ENCODE results near the gene LHX3.

The LHX3 gene

GRCh38 chr9:136222906-136223285 is 18.0 kb upstream of the LHX3 start:
- no peak for DNase-seq (ENCODE audit: low read depth)
- Histone ChIP-seq H3K4me1 (ENCODE audit: control insufficient read depth, insufficient read depth, low read length) (no peaks in the 10 kb centered on the region), H3K27me3 (replicated peaks; ENCODE audit: control insufficient read depth, insufficient read depth, low read length) (no peaks in the 10 kb centered on the region), H3K4me3 (ENCODE audit: low read length) (no peak overlapping the region), H3K36me3 (ENCODE audit: control insufficient read depth, insufficient read depth, low read length, severe bottlenecking) (peaks cover 16% of the 10 kb centered on the region), H3K9ac (ENCODE audit: low read length) (no peak overlapping the region), H3K9me3 (ENCODE audit: control insufficient read depth, low read length) (no peaks in the 10 kb centered on the region)

GRCh38 chr9:136222166-136222905 is 17.4 kb upstream of the LHX3 start:
- DNase-seq (ENCODE audit: low read depth), result no peak
- no peaks in the 10 kb centered on the region for H3K4me1 ChIP-seq (ENCODE audit: control insufficient read depth, insufficient read depth, low read length)
- no peaks in the 10 kb centered on the region for H3K9me3 ChIP-seq (ENCODE audit: control insufficient read depth, low read length)
- H3K27me3 ChIP-seq (replicated peaks; ENCODE audit: control insufficient read depth, insufficient read depth, low read length), result no peaks in the 10 kb centered on the region
- no peak overlapping the region for H3K4me3 ChIP-seq (ENCODE audit: low read length)
- H3K36me3 ChIP-seq (ENCODE audit: control insufficient read depth, insufficient read depth, low read length, severe bottlenecking), result peaks cover 16% of the 10 kb centered on the region
- no peak overlapping the region for H3K9ac ChIP-seq (ENCODE audit: low read length)

- Histone ChIP-seq H3K4me3 (ENCODE audit: low read length) (no peak overlapping the region), H3K9me3 (ENCODE audit: control insufficient read depth, low read length) (no peaks in the 10 kb centered on the region), H3K9ac (ENCODE audit: low read length) (no peak overlapping the region), H3K36me3 (ENCODE audit: control insufficient read depth, insufficient read depth, low read length, severe bottlenecking) (peaks cover 17% of the 10 kb centered on the region), H3K4me1 (ENCODE audit: control insufficient read depth, insufficient read depth, low read length) (no peaks in the 10 kb centered on the region), H3K27me3 (replicated peaks; ENCODE audit: control insufficient read depth, insufficient read depth, low read length) (no peaks in the 10 kb centered on the region)
- no peak for DNase-seq (ENCODE audit: low read depth)
Observed at GRCh38 chr9:136220017-136220729, 15.2 kb upstream of the LHX3 start.

GRCh38 chr9:136219276-136219675 is 14.3 kb upstream of the LHX3 start:
- Histone ChIP-seq H3K9me3 (ENCODE audit: control insufficient read depth, low read length) (no peaks in the 10 kb centered on the region), H3K27me3 (replicated peaks; ENCODE audit: control insufficient read depth, insufficient read depth, low read length) (no peaks in the 10 kb centered on the region), H3K4me1 (ENCODE audit: control insufficient read depth, insufficient read depth, low read length) (no peaks in the 10 kb centered on the region), H3K9ac (ENCODE audit: low read length) (no peak overlapping the region), H3K4me3 (ENCODE audit: low read length) (no peak overlapping the region), H3K36me3 (ENCODE audit: control insufficient read depth, insufficient read depth, low read length, severe bottlenecking) (peaks cover 26% of the 10 kb centered on the region)
- no peak for DNase-seq (ENCODE audit: low read depth)

GRCh38 chr9:136218673-136219072 is 13.7 kb upstream of the LHX3 start:
- Histone ChIP-seq H3K36me3 (ENCODE audit: control insufficient read depth, insufficient read depth, low read length, severe bottlenecking) (peaks cover 27% of the 10 kb centered on the region), H3K9ac (ENCODE audit: low read length) (no peak overlapping the region), H3K4me1 (ENCODE audit: control insufficient read depth, insufficient read depth, low read length) (no peaks in the 10 kb centered on the region), H3K4me3 (ENCODE audit: low read length) (no peak overlapping the region), H3K27me3 (replicated peaks; ENCODE audit: control insufficient read depth, insufficient read depth, low read length) (no peaks in the 10 kb centered on the region), H3K9me3 (ENCODE audit: control insufficient read depth, low read length) (peaks cover 3% of the 10 kb centered on the region)
- DNase-seq (ENCODE audit: low read depth), result no peak

GRCh38 chr9:136218271-136218670 is 13.3 kb upstream of the LHX3 start:
- H3K36me3 ChIP-seq (ENCODE audit: control insufficient read depth, insufficient read depth, low read length, severe bottlenecking), result peaks cover 28% of the 10 kb centered on the region

GRCh38 chr9:136216541-136217244 is 11.8 kb upstream of the LHX3 start:
- Histone ChIP-seq H3K9ac (ENCODE audit: low read length) (no peak overlapping the region), H3K4me1 (ENCODE audit: control insufficient read depth, insufficient read depth, low read length) (no peaks in the 10 kb centered on the region), H3K27me3 (replicated peaks; ENCODE audit: control insufficient read depth, insufficient read depth, low read length) (no peaks in the 10 kb centered on the region), H3K36me3 (ENCODE audit: control insufficient read depth, insufficient read depth, low read length, severe bottlenecking) (peaks cover 33% of the 10 kb centered on the region), H3K4me3 (ENCODE audit: low read length) (no peak overlapping the region), H3K9me3 (ENCODE audit: control insufficient read depth, low read length) (peaks cover 4% of the 10 kb centered on the region)
- no peak for DNase-seq (ENCODE audit: low read depth)

More at GRCh38 chr9:136218271-136218670, 13.3 kb upstream of the LHX3 start:
- Histone ChIP-seq H3K4me3 (ENCODE audit: low read length) (no peak overlapping the region), H3K4me1 (ENCODE audit: control insufficient read depth, insufficient read depth, low read length) (no peaks in the 10 kb centered on the region), H3K9ac (ENCODE audit: low read length) (no peak overlapping the region), H3K9me3 (ENCODE audit: control insufficient read depth, low read length) (peaks cover 4% of the 10 kb centered on the region), H3K27me3 (replicated peaks; ENCODE audit: control insufficient read depth, insufficient read depth, low read length) (no peaks in the 10 kb centered on the region)
- no peak for DNase-seq (ENCODE audit: low read depth)

- Histone ChIP-seq H3K9me3 (ENCODE audit: control insufficient read depth, low read length) (peaks cover 4% of the 10 kb centered on the region), H3K27me3 (replicated peaks; ENCODE audit: control insufficient read depth, insufficient read depth, low read length) (no peaks in the 10 kb centered on the region), H3K4me3 (ENCODE audit: low read length) (no peak overlapping the region), H3K4me1 (ENCODE audit: control insufficient read depth, insufficient read depth, low read length) (no peaks in the 10 kb centered on the region), H3K36me3 (ENCODE audit: control insufficient read depth, insufficient read depth, low read length, severe bottlenecking) (peaks cover 31% of the 10 kb centered on the region), H3K9ac (ENCODE audit: low read length) (no peak overlapping the region)
- DNase-seq (ENCODE audit: low read depth), result no peak
Observed at GRCh38 chr9:136213733-136214132, 8.8 kb upstream of the LHX3 start.

GRCh38 chr9:136212345-136212950 is 7.5 kb upstream of the LHX3 start:
- no peak overlapping the region for H3K4me3 ChIP-seq (ENCODE audit: low read length)
- H3K4me1 ChIP-seq (ENCODE audit: control insufficient read depth, insufficient read depth, low read length), result no peaks in the 10 kb centered on the region
- H3K27me3 ChIP-seq (replicated peaks; ENCODE audit: control insufficient read depth, insufficient read depth, low read length), result no peaks in the 10 kb centered on the region
- peaks cover 4% of the 10 kb centered on the region for H3K9me3 ChIP-seq (ENCODE audit: control insufficient read depth, low read length)
- DNase-seq (ENCODE audit: low read depth), result no peak
- H3K9ac ChIP-seq (ENCODE audit: low read length), result no peak overlapping the region
- peaks cover 29% of the 10 kb centered on the region for H3K36me3 ChIP-seq (ENCODE audit: control insufficient read depth, insufficient read depth, low read length, severe bottlenecking)

- Histone ChIP-seq H3K4me1 (ENCODE audit: control insufficient read depth, insufficient read depth, low read length) (no peaks in the 10 kb centered on the region), H3K27me3 (replicated peaks; ENCODE audit: control insufficient read depth, insufficient read depth, low read length) (no peaks in the 10 kb centered on the region), H3K9me3 (ENCODE audit: control insufficient read depth, low read length) (peaks cover 4% of the 10 kb centered on the region), H3K9ac (ENCODE audit: low read length) (no peak overlapping the region), H3K36me3 (ENCODE audit: control insufficient read depth, insufficient read depth, low read length, severe bottlenecking) (peaks cover 29% of the 10 kb centered on the region), H3K4me3 (ENCODE audit: low read length) (no peak overlapping the region)
- DNase-seq (ENCODE audit: low read depth), result no peak
Observed at GRCh38 chr9:136211441-136212344, 6.8 kb upstream of the LHX3 start.

Data from adipocyte (in vitro differentiated cells).